ENCODE measurements around the gene MGAM2. TPM values are rescaled to one million over a fixed set of nuclear protein-coding genes. Genes with fewer than 3 reads are reported as not detected.

The MGAM2 gene
- total and polyA plus RNA-seq, 2 of the 8 experiments (the other 6 are each of a cell fraction or from before 2014, with no cell fraction given) = 0.02 TPM; not detected in 1

GRCh38 chr7:142152076-142152475 is 40.6 kb downstream of the MGAM2 start:
- Histone ChIP-seq H3K4me3 (ENCODE audit: extremely low read depth in 1 of 4, insufficient read depth in 2 of 4, low read depth in 3 of 4, low read length in 4 of 4) (no peak overlapping the region), H3K18ac (ENCODE audit: extremely low read depth, low read length) (no peak overlapping the region), H3K4me1 (replicated peaks in 1 of 4; ENCODE audit: control insufficient read depth in 3 of 4, insufficient read depth in 4 of 4, low read length in 3 of 4) (no peaks in the 10 kb centered on the region), H3K27me3 (replicated peaks in 1 of 4; ENCODE audit: control insufficient read depth in 3 of 4, extremely low read depth in 1 of 4, insufficient read depth in 3 of 4, low read length in 3 of 4) (peaks cover 0 to 1% (median 0%) of the 10 kb centered on the region in 4 experiments; a peak in 1 of 7 replicates), H3K14ac (ENCODE audit: insufficient read length) (no peak overlapping the region), H2BK120ac (replicated peaks; ENCODE audit: low read depth, low read length) (no peak overlapping the region), H2BK5ac (ENCODE audit: low read depth, low read length) (no peak overlapping the region), H4K8ac (ENCODE audit: extremely low read depth, insufficient read depth, low read length) (no peak overlapping the region), H2BK20ac (ENCODE audit: low read length) (no peak overlapping the region), H3K9ac (replicated peaks in 1 of 4; ENCODE audit: extremely low read depth in 1 of 4, low read depth in 3 of 4, low read length in 3 of 4) (no peak overlapping the region), H3K23me2 (ENCODE audit: low read depth, low read length) (peaks cover 4% of the 10 kb centered on the region; the same call in 1 of the 2 replicates), H3K36me3 (ENCODE audit: control insufficient read depth in 2 of 4, insufficient read depth in 4 of 4, low read length in 3 of 4) (no peaks in the 10 kb centered on the region), H2AFZ (ENCODE audit: low read length) (no peak overlapping the region), H3K9me3 (ENCODE audit: insufficient read depth in 2 of 2, low read depth in 1 of 2, low read length in 1 of 2) (no peaks in the 10 kb centered on the region), H4K5ac (ENCODE audit: insufficient read length, low read depth, low read length) (no peak overlapping the region), H4K20me1 (replicated peaks in 1 of 2; ENCODE audit: control insufficient read depth in 1 of 2, insufficient read depth in 2 of 2, low read length in 2 of 2) (peaks cover 0 to 4% of the 10 kb centered on the region in 2 experiments), H2BK15ac (ENCODE audit: low read length) (no peak overlapping the region), H4K91ac (replicated peaks; ENCODE audit: insufficient read length, low read length) (no peak overlapping the region), H3K23ac (ENCODE audit: insufficient read length) (no peak overlapping the region), H3K79me1 (ENCODE audit: low read depth, low read length) (no peaks in the 10 kb centered on the region), H3K27ac (ENCODE audit: low read depth, low read length) (no peak overlapping the region), H3K4me2 (ENCODE audit: insufficient read depth in 1 of 2, low read depth in 2 of 2, low read length in 2 of 2) (no peak overlapping the region), H3K79me2 (ENCODE audit: control insufficient read depth in 1 of 2, insufficient read depth in 2 of 2, low read length in 2 of 2) (no peaks in the 10 kb centered on the region), H3K56ac (replicated peaks; ENCODE audit: insufficient read length, low read depth, low read length) (no peak overlapping the region), H3K4ac (replicated peaks; ENCODE audit: insufficient read length, low read depth, low read length) (no peak overlapping the region), H2BK12ac (ENCODE audit: low read depth, low read length) (no peak overlapping the region), H2AK5ac (ENCODE audit: low read depth, low read length) (no peak overlapping the region)
- POLR2A ChIA-PET (ENCODE audit: partially characterized antibody) = no interaction called here
- CTCF ChIA-PET (ENCODE audit: partially characterized antibody) = interaction anchor here (1.6 kb wide), 1 partner anchor 11 kb away, joined by 4 read pairs; no protein-coding TSS in a partner anchor
- no peak for DNase-seq (ENCODE audit: low read depth in 1 of 2, low spot score in 2 of 2)
- WGBS, 2 experiments (ENCODE audit: extremely low coverage in 1 of 2, insufficient coverage in 1 of 2, insufficient read length in 1 of 2, insufficient replicate concordance in 2 of 2, low coverage in 1 of 2, low lambda C conversion rate in 2 of 2, missing lambda C conversion rate in 1 of 2) = 92% methylated on average over 1 of the region's 1 CpG; no CpG with 5 or more reads in 1 of the 2 experiments
- no peak for FAIRE-seq
- TF ChIP-seq EZH2 (IDR thresholded peaks at IDR 0.05; ENCODE audit: low read depth, low read length, severe bottlenecking) = no peak
- TF ChIP-seq SIX5 (IDR thresholded peaks at IDR 0.05; ENCODE audit: low read depth, low read length) = no peak
- TF ChIP-seq TBP (IDR thresholded peaks at IDR 0.05; ENCODE audit: low read depth, low read length) = no peak
- TF ChIP-seq ASH2L (IDR thresholded peaks at IDR 0.05; ENCODE audit: low read length) = no peak
- no peak for TF ChIP-seq HDAC6 (IDR thresholded peaks at IDR 0.05; ENCODE audit: low read depth, low read length)
- TF ChIP-seq PHF8 (conservative IDR thresholded peaks at IDR 0.05; ENCODE audit: low read depth, low read length) = no peak
- no peak for TF ChIP-seq USF2 (IDR thresholded peaks at IDR 0.05; ENCODE audit: low read length)
- TF ChIP-seq SP2 (IDR thresholded peaks at IDR 0.05; ENCODE audit: low read length) = no peak

All from H1 (cell line).